ENCODE measurements around the gene GMDS.

The GMDS gene

DNA sequence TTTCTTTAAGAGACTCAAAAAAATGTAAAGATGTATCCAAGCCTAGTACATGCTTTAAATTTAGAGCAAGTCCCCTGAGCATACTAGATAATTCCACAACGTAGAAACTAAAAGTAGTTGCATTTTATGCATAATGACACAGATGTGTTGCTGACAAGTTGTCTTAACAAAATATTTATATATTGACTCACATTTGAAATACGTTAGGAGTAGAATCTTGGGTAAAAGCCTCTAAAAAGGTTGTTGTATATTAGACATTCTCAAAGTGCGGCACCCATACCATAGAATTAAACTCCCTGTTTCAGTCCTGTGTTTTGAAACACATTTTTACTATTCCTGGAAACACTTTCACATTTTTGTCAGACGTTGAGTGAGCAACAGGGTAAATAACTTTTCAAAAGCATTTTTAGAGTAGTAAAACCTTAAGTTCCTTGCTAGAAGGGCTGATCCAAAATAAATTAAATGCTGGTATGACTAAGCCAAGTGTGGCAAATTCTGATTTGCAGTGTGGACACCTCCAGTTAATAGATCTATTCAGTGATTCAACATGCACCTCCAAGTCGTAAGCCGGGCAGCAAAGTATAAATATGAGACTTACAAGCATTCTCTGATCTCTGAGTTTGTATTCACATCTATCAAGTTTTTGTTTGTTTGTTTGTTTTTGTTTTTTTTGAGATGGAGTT lies 97.5 kb downstream of the GMDS start:
- H3K27me3 ChIP-seq (replicated peaks; ENCODE audit: control insufficient read depth, insufficient read depth, low read length), result no peaks in the 10 kb centered on the region
- DNase-seq (ENCODE audit: extremely low read depth, insufficient read length), result no peak
- H3K36me3 ChIP-seq (ENCODE audit: control insufficient read depth, insufficient read depth, low read length), result no peaks in the 10 kb centered on the region
- TF ChIP-seq, protein P1, sequence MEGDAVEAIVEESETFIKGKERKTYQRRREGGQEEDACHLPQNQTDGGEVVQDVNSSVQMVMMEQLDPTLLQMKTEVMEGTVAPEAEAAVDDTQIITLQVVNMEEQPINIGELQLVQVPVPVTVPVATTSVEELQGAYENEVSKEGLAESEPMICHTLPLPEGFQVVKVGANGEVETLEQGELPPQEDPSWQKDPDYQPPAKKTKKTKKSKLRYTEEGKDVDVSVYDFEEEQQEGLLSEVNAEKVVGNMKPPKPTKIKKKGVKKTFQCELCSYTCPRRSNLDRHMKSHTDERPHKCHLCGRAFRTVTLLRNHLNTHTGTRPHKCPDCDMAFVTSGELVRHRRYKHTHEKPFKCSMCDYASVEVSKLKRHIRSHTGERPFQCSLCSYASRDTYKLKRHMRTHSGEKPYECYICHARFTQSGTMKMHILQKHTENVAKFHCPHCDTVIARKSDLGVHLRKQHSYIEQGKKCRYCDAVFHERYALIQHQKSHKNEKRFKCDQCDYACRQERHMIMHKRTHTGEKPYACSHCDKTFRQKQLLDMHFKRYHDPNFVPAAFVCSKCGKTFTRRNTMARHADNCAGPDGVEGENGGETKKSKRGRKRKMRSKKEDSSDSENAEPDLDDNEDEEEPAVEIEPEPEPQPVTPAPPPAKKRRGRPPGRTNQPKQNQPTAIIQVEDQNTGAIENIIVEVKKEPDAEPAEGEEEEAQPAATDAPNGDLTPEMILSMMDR (IDR thresholded peaks at IDR 0.05; ENCODE audit: insufficient read depth, low read length, poor library complexity, severe bottlenecking), result no peak
- H3K4me3 ChIP-seq (replicated peaks; ENCODE audit: low read depth, low read length), result no peak overlapping the region

- no peak for DNase-seq (ENCODE audit: extremely low read depth, insufficient read length)
- Histone ChIP-seq H3K36me3 (ENCODE audit: control insufficient read depth, insufficient read depth, low read length) (no peaks in the 10 kb centered on the region), H3K27me3 (replicated peaks; ENCODE audit: control insufficient read depth, insufficient read depth, low read length) (no peaks in the 10 kb centered on the region), H3K4me3 (replicated peaks; ENCODE audit: low read depth, low read length) (no peak overlapping the region)
- TF ChIP-seq, protein P1 (IDR thresholded peaks at IDR 0.05; ENCODE audit: insufficient read depth, low read length, poor library complexity, severe bottlenecking), result no peak
Measured at GRCh38 chr6:2147261-2147660, 98.1 kb downstream of the GMDS start.

- no peaks in the 10 kb centered on the region for H3K36me3 ChIP-seq (ENCODE audit: control insufficient read depth, insufficient read depth, low read length)
- TF ChIP-seq, protein P1 (IDR thresholded peaks at IDR 0.05; ENCODE audit: insufficient read depth, low read length, poor library complexity, severe bottlenecking), result no peak
- no peaks in the 10 kb centered on the region for H3K27me3 ChIP-seq (replicated peaks; ENCODE audit: control insufficient read depth, insufficient read depth, low read length)
- no peak overlapping the region for H3K4me3 ChIP-seq (replicated peaks; ENCODE audit: low read depth, low read length)
- no peak for DNase-seq (ENCODE audit: extremely low read depth, insufficient read length)
Measured at GRCh38 chr6:2144210-2144609, 101.2 kb downstream of the GMDS start.

- DNase-seq (ENCODE audit: extremely low read depth, insufficient read length), result no peak
- H3K27me3 ChIP-seq (replicated peaks; ENCODE audit: control insufficient read depth, insufficient read depth, low read length), result no peaks in the 10 kb centered on the region
- no peak overlapping the region for H3K4me3 ChIP-seq (replicated peaks; ENCODE audit: low read depth, low read length)
- no peaks in the 10 kb centered on the region for H3K36me3 ChIP-seq (ENCODE audit: control insufficient read depth, insufficient read depth, low read length)
- TF ChIP-seq, protein P1 (IDR thresholded peaks at IDR 0.05; ENCODE audit: insufficient read depth, low read length, poor library complexity, severe bottlenecking), result no peak
Measured at GRCh38 chr6:2141644-2142290, 103.6 kb downstream of the GMDS start.

- no peak for DNase-seq (ENCODE audit: extremely low read depth, insufficient read length)
- H3K27me3 ChIP-seq (replicated peaks; ENCODE audit: control insufficient read depth, insufficient read depth, low read length), result no peaks in the 10 kb centered on the region
- no peak overlapping the region for H3K4me3 ChIP-seq (replicated peaks; ENCODE audit: low read depth, low read length)
- TF ChIP-seq, protein P1 (IDR thresholded peaks at IDR 0.05; ENCODE audit: insufficient read depth, low read length, poor library complexity, severe bottlenecking), result no peak
- H3K36me3 ChIP-seq (ENCODE audit: control insufficient read depth, insufficient read depth, low read length), result no peaks in the 10 kb centered on the region
Measured at GRCh38 chr6:2140438-2141128, 104.8 kb downstream of the GMDS start.
